BLaER1 treated with 17β-estradiol and CSF1 and Interleukin-3, amounts not matched to agents 10 nM and 100 nM (cell line): ENCODE data around the gene NFKBIE.

Experiments
- H3K27ac ChIP-seq, 11 experiments: shearing (Covaris generic); formaldehyde crosslinking; 2 replicates each; pipeline ENCODE4 v1.8.1; 2022
- H3K27me3 ChIP-seq, 11 experiments: shearing (Covaris generic); formaldehyde crosslinking; 2 replicates each; pipeline ENCODE4 v1.8.1; 2022
- H3K36me3 ChIP-seq, 11 experiments: shearing (Covaris generic); formaldehyde crosslinking; 2 replicates each; pipeline ENCODE4 v1.8.1; 2022
- H3K4me1 ChIP-seq, 10 experiments: shearing (Covaris generic); formaldehyde crosslinking; 2 replicates each; pipeline ENCODE4 v1.8.1; 2022
- H3K4me2 ChIP-seq, 11 experiments: shearing (Covaris generic); formaldehyde crosslinking; 2 replicates each; pipeline ENCODE4 v1.8.1; 2022
- H3K4me3 ChIP-seq, 10 experiments: shearing (Covaris generic); formaldehyde crosslinking; 2 replicates each; pipeline ENCODE4 v1.8.1; 2022
- H3K9ac ChIP-seq, 11 experiments: shearing (Covaris generic); formaldehyde crosslinking; 2 replicates each; pipeline ENCODE4 v1.8.1; 2022
- H3K9me3 ChIP-seq, 11 experiments: shearing (Covaris generic); formaldehyde crosslinking; replicated peaks in 1 of 11; 2 replicates each; pipeline ENCODE4 v1.8.1; 2022
- H4K20me1 ChIP-seq, 11 experiments: shearing (Covaris generic); formaldehyde crosslinking; 2 replicates each; pipeline ENCODE4 v1.8.1; 2022
- Cebpa-rat ChIP-seq, 11 experiments: shearing (Covaris generic); IDR thresholded peaks; 2 replicates each; pipeline ENCODE4 v1.8.1; 2022

Gene NFKBIE

GRCh38 chr6:44255105-44255808, 10.1 kb downstream of the NFKBIE start:
- Histone ChIP-seq H3K4me1 (peaks cover 60 to 92% (median 86%) of the 10 kb centered on the region in 10 experiments), H4K20me1 (peaks cover 66 to 94% (median 86%) of the 10 kb centered on the region in 11 experiments), H3K27me3 (no peaks in the 10 kb centered on the region), H3K9ac (peak overlapping the region; percentile 86 to 94 (median 90); a peak in 20 of 22 replicates), H3K4me3 (peak overlapping the region in 8 of 10 experiments; percentile 77 to 91 (median 88); a peak in 11 of 20 replicates), H3K4me2 (peak overlapping the region; percentile 92 to 99 (median 97)), H3K9me3 (no peaks in the 10 kb centered on the region), H3K27ac (peak overlapping the region in 4 of 11 experiments; percentile 86 to 91 (median 90); a peak in 1 of 22 replicates), H3K36me3 (peaks cover 72 to 83% (median 74%) of the 10 kb centered on the region in 11 experiments)
- no peak for TF ChIP-seq Cebpa-rat (IDR thresholded peaks at IDR 0.05)

GRCh38 chr6:44254191-44255104, 10.9 kb downstream of the NFKBIE start:
- 0 out of 22 replicates have a peak overlapping the region, but pooled peaks of 1 of the 11 experiments have one; percentile 6 for H3K27ac ChIP-seq
- peaks cover 72 to 83% (median 74%) of the 10 kb centered on the region in 11 experiments for H3K36me3 ChIP-seq
- H4K20me1 ChIP-seq, result peaks cover 69 to 94% (median 87%) of the 10 kb centered on the region in 11 experiments
- peak overlapping the region in 3 of 10 experiments; percentile 77 to 91 (median 87); a peak in 3 of 20 replicates for H3K4me3 ChIP-seq
- H3K27me3 ChIP-seq, result no peaks in the 10 kb centered on the region
- no peaks in the 10 kb centered on the region for H3K9me3 ChIP-seq
- H3K9ac ChIP-seq, result peak overlapping the region in 8 of 11 experiments; percentile 28 to 92 (median 90); a peak in 13 of 22 replicates
- H3K4me1 ChIP-seq, result peaks cover 64 to 92% (median 88%) of the 10 kb centered on the region in 10 experiments
- no peak for TF ChIP-seq Cebpa-rat (IDR thresholded peaks at IDR 0.05)
- H3K4me2 ChIP-seq, result peak overlapping the region; percentile 92 to 99 (median 97); a peak in 20 of 22 replicates

GRCh38 chr6:44253307-44254101, 11.8 kb downstream of the NFKBIE start:
- TF ChIP-seq Cebpa-rat (IDR thresholded peaks at IDR 0.05), result no peak

GRCh38 chr6:44251576-44252524, 13.5 kb downstream of the NFKBIE start:
- peak overlapping the region in 10 of 11 experiments; percentile 6 to 95 (median 24); a peak in 8 of 22 replicates for H3K9ac ChIP-seq
- H3K9me3 ChIP-seq, result no peaks in the 10 kb centered on the region; a peak in 2 of 22 replicates
- H3K4me2 ChIP-seq, result peak overlapping the region in 10 of 11 experiments; percentile 10 to 98 (median 93); a peak in 17 of 22 replicates
- no peaks in the 10 kb centered on the region for H3K27me3 ChIP-seq
- H3K4me1 ChIP-seq, result peaks cover 68 to 85% (median 83%) of the 10 kb centered on the region in 10 experiments
- no peak overlapping the region for H3K27ac ChIP-seq
- peaks cover 93 to 99% (median 97%) of the 10 kb centered on the region in 11 experiments for H4K20me1 ChIP-seq
- H3K4me3 ChIP-seq, result peak overlapping the region in 3 of 10 experiments; percentile 11 to 21 (median 15); a peak in 4 of 20 replicates
- TF ChIP-seq Cebpa-rat (IDR thresholded peaks at IDR 0.05), result no peak
- H3K36me3 ChIP-seq, result peaks cover 75 to 86% (median 80%) of the 10 kb centered on the region in 11 experiments

More at GRCh38 chr6:44253307-44254101, 11.8 kb downstream of the NFKBIE start:
- H3K4me2 ChIP-seq, result peak overlapping the region; percentile 92 to 99 (median 97); a peak in 13 of 22 replicates
- H4K20me1 ChIP-seq, result peaks cover 79 to 96% (median 89%) of the 10 kb centered on the region in 11 experiments
- H3K27ac ChIP-seq, result no peak overlapping the region
- H3K4me3 ChIP-seq, result no peak overlapping the region; a peak in 1 of 20 replicates
- H3K36me3 ChIP-seq, result peaks cover 74 to 83% (median 75%) of the 10 kb centered on the region in 11 experiments
- peaks cover 74 to 93% (median 91%) of the 10 kb centered on the region in 10 experiments for H3K4me1 ChIP-seq
- H3K9me3 ChIP-seq, result no peaks in the 10 kb centered on the region; a peak in 1 of 22 replicates
- no peaks in the 10 kb centered on the region for H3K27me3 ChIP-seq
- H3K9ac ChIP-seq, result peak overlapping the region in 5 of 11 experiments; percentile 10 to 29 (median 16); a peak in 3 of 22 replicates

GRCh38 chr6:44250718-44251123, 14.6 kb downstream of the NFKBIE start:
- peak overlapping the region in 8 of 10 experiments; percentile 12 to 99 (median 86); a peak in 5 of 20 replicates for H3K4me3 ChIP-seq
- no peak overlapping the region for H3K27ac ChIP-seq
- H3K27me3 ChIP-seq, result no peaks in the 10 kb centered on the region
- peaks cover 86 to 88% (median 87%) of the 10 kb centered on the region in 11 experiments for H4K20me1 ChIP-seq
- peaks cover 61 to 80% (median 77%) of the 10 kb centered on the region in 10 experiments for H3K4me1 ChIP-seq
- H3K9me3 ChIP-seq, result no peaks in the 10 kb centered on the region; a peak in 2 of 22 replicates
- peak overlapping the region in 10 of 11 experiments; percentile 1 to 99 (median 30); a peak in 12 of 22 replicates for H3K9ac ChIP-seq
- peak overlapping the region; percentile 4 to 98 (median 93); a peak in 20 of 22 replicates for H3K4me2 ChIP-seq
- H3K36me3 ChIP-seq, result peaks cover 75 to 81% (median 80%) of the 10 kb centered on the region in 11 experiments
- TF ChIP-seq Cebpa-rat (IDR thresholded peaks at IDR 0.05), result no peak

GRCh38 chr6:44250067-44250717, 15.2 kb downstream of the NFKBIE start:
- Histone ChIP-seq H3K4me3 (peak overlapping the region in 9 of 10 experiments; percentile 82 to 99 (median 94); a peak in 14 of 20 replicates), H3K4me1 (peaks cover 61 to 80% (median 77%) of the 10 kb centered on the region in 10 experiments), H3K9ac (peak overlapping the region; percentile 27 to 99 (median 97); a peak in 14 of 22 replicates), H3K27me3 (no peaks in the 10 kb centered on the region), H3K4me2 (peak overlapping the region; percentile 88 to 98 (median 93)), H4K20me1 (peaks cover 80 to 83% (median 82%) of the 10 kb centered on the region in 11 experiments), H3K27ac (no peak overlapping the region), H3K36me3 (peaks cover 71 to 77% (median 77%) of the 10 kb centered on the region in 11 experiments), H3K9me3 (no peaks in the 10 kb centered on the region; a peak in 2 of 22 replicates)
- no peak for TF ChIP-seq Cebpa-rat (IDR thresholded peaks at IDR 0.05)
